Fibroblast of mammary gland (primary cell): ENCODE data around the gene EZH1.

Source experiments
- DNase-seq: peaks from one replicate; pipeline ENCODE4 v3.0.0-alpha.2; 2010; ENCODE audit warnings: low read depth
- H3K4me3 ChIP-seq: 2 replicates; pipeline ENCODE4 v1.5.1; 2011; ENCODE audit warnings: low read depth, mild to moderate bottlenecking, low read length, moderate library complexity; ENCODE audit not compliant: control insufficient read depth
- CTCF ChIP-seq: conservative IDR thresholded peaks from 2 replicates; pipeline ENCODE4 v1.5.1; 2011; ENCODE audit warnings: low read depth, low read length, inconsistent platforms; ENCODE audit not compliant: control insufficient read depth, insufficient read depth

EZH1 gene

GRCh38 chr17:42692489-42692888 is 52.4 kb downstream of the EZH1 start:
- H3K4me3 ChIP-seq, result no peak overlapping the region
- DNase-seq, result no peak
- TF ChIP-seq CTCF, result no peak

GRCh38 chr17:42691021-42691545 is 53.8 kb downstream of the EZH1 start:
- no peak for TF ChIP-seq CTCF
- no peak for DNase-seq
- no peak overlapping the region for H3K4me3 ChIP-seq

GRCh38 chr17:42690596-42690995 is 54.2 kb downstream of the EZH1 start:
- TF ChIP-seq CTCF, result no peak
- no peak for DNase-seq
- no peak overlapping the region for H3K4me3 ChIP-seq

- DNase-seq, result no peak
- no peak for TF ChIP-seq CTCF
- no peak overlapping the region for H3K4me3 ChIP-seq
These were observed 57.0 kb downstream of the EZH1 start for GRCh38 chr17:42687707-42688320.

GRCh38 chr17:42686520-42687128 is 58.2 kb downstream of the EZH1 start:
- DNase-seq, result no peak
- H3K4me3 ChIP-seq, result no peak overlapping the region
- no peak for TF ChIP-seq CTCF

GRCh38 chr17:42685831-42686230 is 59.0 kb downstream of the EZH1 start:
- H3K4me3 ChIP-seq, result no peak overlapping the region
- TF ChIP-seq CTCF, result no peak
- DNase-seq, result no peak
